NB4 (cell line): ENCODE results near the gene ZBTB43.
A peak's percentile ranks its signal among the peaks of the same experiment; 100 is the strongest.

ENCODE experiments used
- DNase-seq: peaks from one replicate; pipeline ENCODE4 v3.0.0; 2010; ENCODE audit warnings: low read depth
- H3K4me3 ChIP-seq: one replicate; pipeline ENCODE4 v1.5.1; 2011; ENCODE audit warnings: mild to moderate bottlenecking, low read depth, low read length, moderate library complexity
- CTCF ChIP-seq: IDR thresholded peaks from one replicate; pipeline ENCODE4 v1.5.1; 2012; ENCODE audit warnings: low read depth, low read length
- MYC ChIP-seq: IDR thresholded peaks from 2 replicates; pipeline ENCODE4 v1.6.1; 2011; ENCODE audit warnings: low read depth, low read length
- POLR2A ChIP-seq: IDR thresholded peaks from 2 replicates; pipeline ENCODE4 v1.6.1; 2011; ENCODE audit warnings: mild to moderate bottlenecking; ENCODE audit not compliant: insufficient read length; ENCODE audit errors: extremely low read depth
- TF ChIP-seq, protein P1 (sequence below): IDR thresholded peaks from 2 replicates; pipeline ENCODE4 v1.6.1; 2011; ENCODE audit warnings: low read depth, low read length

Gene ZBTB43

DNA sequence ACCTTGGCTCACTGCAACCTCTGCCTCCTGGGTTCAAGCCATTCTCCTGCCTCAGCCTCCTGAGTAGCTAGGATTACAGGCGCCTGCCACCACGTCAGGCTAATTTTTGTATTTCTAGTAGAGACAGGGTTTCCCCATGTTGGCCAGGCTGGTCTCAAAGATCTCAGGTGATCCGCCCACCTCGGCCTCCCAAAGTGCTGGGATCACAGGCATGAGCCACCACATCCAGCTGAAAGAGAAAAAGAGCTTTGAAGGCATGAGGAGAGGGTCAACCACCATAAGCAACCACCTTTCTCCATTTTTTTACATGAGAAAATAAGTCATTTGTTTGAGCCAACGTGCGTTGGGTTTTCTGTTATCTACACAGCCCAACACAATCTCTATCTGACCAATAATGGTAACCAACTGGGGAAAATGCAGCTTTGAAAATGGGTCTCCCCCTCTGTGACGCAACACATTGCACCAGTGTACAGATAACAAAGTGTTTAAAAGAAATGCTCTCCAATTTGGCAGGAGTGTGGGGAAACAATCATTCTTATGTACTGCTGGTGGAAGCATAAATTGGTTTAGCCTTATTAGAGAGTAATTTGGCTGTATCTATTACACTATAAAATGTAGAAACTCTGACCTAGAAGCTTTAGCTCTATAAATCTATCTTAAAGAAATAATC is 45.8 kb upstream of the ZBTB43 start:
- no peak for DNase-seq
- no peak overlapping the region for H3K4me3 ChIP-seq
- TF ChIP-seq MYC (no peak), POLR2A (no peak), CTCF (no peak)
- TF ChIP-seq, protein P1, sequence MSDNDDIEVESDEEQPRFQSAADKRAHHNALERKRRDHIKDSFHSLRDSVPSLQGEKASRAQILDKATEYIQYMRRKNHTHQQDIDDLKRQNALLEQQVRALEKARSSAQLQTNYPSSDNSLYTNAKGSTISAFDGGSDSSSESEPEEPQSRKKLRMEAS: no peak

- no peak for DNase-seq
- H3K4me3 ChIP-seq: no peak overlapping the region
- TF ChIP-seq POLR2A (no peak), MYC (no peak), CTCF (no peak)
- TF ChIP-seq, protein P1: no peak
Measured at GRCh38 chr9:126761274-126761673, 43.6 kb upstream of the ZBTB43 start.

DNA sequence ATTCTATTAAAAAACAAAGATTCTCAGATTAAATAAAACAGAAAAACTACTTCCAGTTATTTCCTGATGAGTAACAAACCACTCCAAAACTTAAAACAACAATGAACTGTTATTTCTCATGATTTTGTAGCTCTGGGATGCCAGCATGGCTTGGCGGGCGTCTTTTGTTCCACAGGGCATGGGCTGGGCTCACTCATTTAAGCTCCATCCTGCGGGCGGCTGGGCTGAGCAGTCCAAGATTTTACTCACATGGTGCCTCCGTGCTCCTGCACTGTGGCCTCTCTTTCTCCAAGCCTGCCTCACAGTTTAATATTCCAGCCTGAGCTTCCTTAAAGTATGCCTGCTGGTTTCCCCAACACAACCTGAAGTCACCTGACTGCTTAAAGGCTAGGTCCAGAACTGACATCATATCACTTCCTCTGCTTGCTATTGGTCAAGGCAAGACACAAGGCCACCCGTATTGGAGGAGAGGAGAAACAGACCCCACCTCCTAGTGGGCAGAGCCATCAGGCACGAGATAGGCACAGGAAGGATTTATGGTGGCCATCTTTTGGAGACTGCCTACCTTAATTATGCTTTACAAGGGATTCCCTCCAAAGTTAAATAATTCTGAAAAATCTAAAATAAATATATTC is 41.6 kb upstream of the ZBTB43 start:
- no peak overlapping the region for H3K4me3 ChIP-seq
- TF ChIP-seq CTCF: no peak
- TF ChIP-seq, protein P1: no peak
- TF ChIP-seq POLR2A: no peak
- TF ChIP-seq MYC: no peak
- peak; percentile 28 for DNase-seq

GRCh38 chr9:126773004-126773607 is 31.7 kb upstream of the ZBTB43 start:
- peak; percentile 37 for TF ChIP-seq CTCF
- TF ChIP-seq, protein P1: no peak
- no peak overlapping the region for H3K4me3 ChIP-seq
- peak; percentile 42 for DNase-seq

DNA sequence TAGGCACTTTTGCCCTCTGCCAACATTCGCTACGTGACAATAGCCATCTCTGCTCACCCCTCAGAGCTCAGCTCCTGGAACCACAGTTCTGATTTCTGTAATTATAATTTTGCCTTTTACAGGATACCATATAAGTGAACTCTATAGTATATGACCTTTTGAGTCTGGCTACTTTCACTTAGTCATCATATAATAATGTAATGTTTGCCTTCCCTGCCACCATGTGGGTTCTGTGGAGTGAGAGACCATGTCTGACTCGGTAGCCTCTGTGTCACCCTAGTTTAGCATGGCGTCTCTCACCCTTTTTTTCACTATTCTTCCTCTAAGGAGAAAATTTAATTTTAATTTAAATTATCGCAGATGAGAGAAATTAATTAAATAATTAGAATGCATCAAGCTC is 28.9 kb upstream of the ZBTB43 start:
- H3K4me3 ChIP-seq: no peak overlapping the region
- TF ChIP-seq MYC (no peak), POLR2A (no peak), CTCF (no peak)
- TF ChIP-seq, protein P1: no peak
- no peak for DNase-seq
